K562 (cell line): ENCODE measurements around the gene CNTN3. TPM values are rescaled to one million over a fixed set of nuclear protein-coding genes. Genes with fewer than 3 reads are reported as not detected.

Experiments used
- ATAC-seq: fragments of 200-7000 bp; cut with Tn5 transposase; 3 replicates; pipeline ENCODE4 v1.9.1; 2020; ENCODE audit warnings: moderate library complexity
- BruUV-seq: library from RNA; stranded (reverse); fragments of 400-500 nt; replicated peaks from 2 replicates; lab custom pipeline; 2021; lab: Mats Ljungman, UMichigan
- CTCF ChIA-PET: fragments of 300-600 bp; formaldehyde crosslinking; extraction: SDS; loops from one replicate; lab custom pipeline; 2021; ENCODE audit warnings: low intra/inter-chr PET ratio; lab: Yijun Ruan, JAX
- POLR2A ChIA-PET: fragments of 300-600, 350-650 bp; sonication (Branson Sonifier 250); formaldehyde crosslinking; extraction: SDS; loops from one replicate; lab custom pipeline; 2021; ENCODE audit warnings: antibody characterized with exemption, inconsistent platforms; lab: Yijun Ruan, JAX
- DNase-seq, 4 experiments: peaks; one replicate each; pipeline versions ENCODE4 v3.0.0 to v3.0.0-alpha.2; 2011 to 2018; ENCODE audit warnings: low spot score in 3 of 4, mixed read lengths in 3 of 4; ENCODE audit errors: extremely low read depth in 1 of 4
- FAIRE-seq: peaks from 2 replicates; lab custom pipeline; 2011; peaks lifted over from hg19 to GRCh38; lab: Jason Lieb, UNC
- H2AFZ ChIP-seq: 2 replicates; pipeline ENCODE4 v1.6.0; 2011; ENCODE audit warnings: low read depth, low read length, control low read depth, inconsistent platforms
- H3K27ac ChIP-seq: fragments of 200-600 bp; 3 replicates; pipeline ENCODE4 v1.8.0; 2011; ENCODE audit warnings: low read depth, mild to moderate bottlenecking, control low read depth, inconsistent platforms, low read length, moderate library complexity, mixed read lengths; ENCODE audit errors: extremely low read depth
- H3K27me3 ChIP-seq, 2 experiments: fragments of 300-600 bp in 1 of 2; 2 replicates in 1 of 2; 3 replicates in 1 of 2; pipeline versions ENCODE4 v1.6.0 to v1.8.0; 2011; ENCODE audit warnings: inconsistent platforms in 2 of 2, low read length in 2 of 2, mild to moderate bottlenecking in 1 of 2, mixed read lengths in 1 of 2, moderate library complexity in 1 of 2; ENCODE audit not compliant: control insufficient read depth in 2 of 2, insufficient read depth in 2 of 2
- H3K36me3 ChIP-seq: fragments of 300-600 bp; 3 replicates; pipeline ENCODE4 v1.8.0; 2011; ENCODE audit warnings: mild to moderate bottlenecking, low read length, inconsistent platforms; ENCODE audit not compliant: control insufficient read depth, insufficient read depth
- H3K4me1 ChIP-seq, 2 experiments: fragments of 200-600 bp in 1 of 2; replicated peaks in 1 of 2; 2 replicates in 1 of 2; 3 replicates in 1 of 2; pipeline versions ENCODE4 v1.5.1 to v1.8.0; 2011; ENCODE audit warnings: inconsistent platforms in 2 of 2, low read length in 2 of 2, mild to moderate bottlenecking in 1 of 2, mixed read lengths in 1 of 2, moderate library complexity in 1 of 2; ENCODE audit not compliant: control insufficient read depth in 2 of 2, insufficient read depth in 2 of 2
- H3K4me2 ChIP-seq: 2 replicates; pipeline ENCODE4 v1.6.1; 2011; ENCODE audit warnings: low read length, control low read depth, inconsistent platforms, mixed read lengths; ENCODE audit not compliant: insufficient read depth
- H3K4me3 ChIP-seq: fragments of 200-600 bp; sonication (generic), shearing (Covaris generic); 2 replicates; pipeline ENCODE4 v1.5.1; 2016; ENCODE audit warnings: control low read depth, inconsistent platforms
- H3K79me2 ChIP-seq: fragments of 200-600 bp; 3 replicates; pipeline ENCODE4 v1.8.0; 2011; ENCODE audit warnings: low read length, inconsistent platforms; ENCODE audit not compliant: control insufficient read depth, insufficient read depth
- H3K9ac ChIP-seq, 2 experiments: 2 replicates each; pipeline versions ENCODE4 v1.6.0 to v1.6.1; 2011; ENCODE audit warnings: low read depth in 2 of 2, low read length in 2 of 2, control low read depth in 1 of 2, inconsistent platforms in 1 of 2, mild to moderate bottlenecking in 1 of 2, mixed read lengths in 1 of 2; ENCODE audit not compliant: insufficient read depth in 1 of 2
- H3K9me1 ChIP-seq: one replicate; pipeline ENCODE4 v1.6.0; 2011; ENCODE audit warnings: inconsistent platforms, mild to moderate bottlenecking, low read length, moderate library complexity; ENCODE audit not compliant: control insufficient read depth, insufficient read depth
- H3K9me3 ChIP-seq: replicated peaks from 2 replicates; pipeline ENCODE4 v1.5.1; 2011; ENCODE audit warnings: low read depth, low read length, inconsistent platforms; ENCODE audit not compliant: control insufficient read depth, insufficient read depth
- H4K20me1 ChIP-seq: replicated peaks from 2 replicates; pipeline ENCODE4 v1.6.1; 2011; ENCODE audit warnings: low read length, inconsistent platforms, mixed read lengths; ENCODE audit not compliant: control insufficient read depth, insufficient read depth
- ELF4 ChIP-seq: fragments of 450-650 bp; formaldehyde crosslinking; IDR thresholded peaks from 2 replicates; pipeline ENCODE4 v1.4.0; 2022; ENCODE audit warnings: missing genetic modification characterization
- EP400 ChIP-seq: fragments of 450-650 bp; IDR thresholded peaks from 2 replicates; pipeline ENCODE4 v1.6.1; 2017; ENCODE audit warnings: antibody characterized with exemption, mild to moderate bottlenecking, moderate library complexity
- MTA1 ChIP-seq: fragments of 450-650 bp; IDR thresholded peaks from 2 replicates; pipeline ENCODE4 v1.6.1; 2017; ENCODE audit warnings: borderline replicate concordance
- STAT6 ChIP-seq: sonication (generic); formaldehyde crosslinking; IDR thresholded peaks from 2 replicates; pipeline ENCODE4 v1.8.1; 2023; ENCODE audit warnings: mild to moderate bottlenecking, missing genetic modification reagents
- USF1 ChIP-seq: sonication (generic); formaldehyde crosslinking; IDR thresholded peaks from 2 replicates; pipeline ENCODE4 v1.9.0; 2022; ENCODE audit warnings: mild to moderate bottlenecking, missing genetic modification reagents
- ZBTB1 ChIP-seq: sonication (generic); formaldehyde crosslinking; IDR thresholded peaks from 2 replicates; pipeline ENCODE4 v1.8.1; 2023; ENCODE audit warnings: missing genetic modification reagents, low read depth, mild to moderate bottlenecking, borderline replicate concordance
- ZNF12 ChIP-seq: sonication (generic); formaldehyde crosslinking; IDR thresholded peaks from 2 replicates; pipeline ENCODE4 v1.4.0; 2020; ENCODE audit warnings: mild to moderate bottlenecking, missing genetic modification reagents
- ZNF551 ChIP-seq: fragments of 250-450 bp; sonication (Bioruptor Pico); IDR thresholded peaks from 2 replicates; pipeline ENCODE4 v1.5.0; 2021; ENCODE audit warnings: mild to moderate bottlenecking, moderate library complexity
- ZNF79 ChIP-seq: fragments of 250-450 bp; sonication (Bioruptor Pico); IDR thresholded peaks from 2 replicates; pipeline ENCODE4 v1.4.0; 2020; ENCODE audit warnings: low read depth, mild to moderate bottlenecking, moderate library complexity
- WGBS: fragments of 100-300 bp; shearing (Covaris generic); methylation state at CpG from one replicate; pipeline ENCODE4 v1.1.6; 2016; ENCODE audit warnings: low coverage, mixed read lengths; ENCODE audit not compliant: insufficient coverage; ENCODE audit errors: missing lambda C conversion rate; 5-methylcytosine and 5-hydroxymethylcytosine counted together
- in situ Hi-C: fragments of 300-500 bp; cut with MboI; formaldehyde crosslinking; loops from 4 replicates; pipeline ENCODE4 v1.15.0; 2018; ENCODE audit warnings: inconsistent platforms, mixed read lengths
- intact Hi-C: fragments of 100-400 bp; cut with micrococcal nuclease; formaldehyde crosslinking; loops from 2 replicates; pipeline ENCODE4 v1.14.2; 2022
- polyA plus RNA-seq, 8 experiments: library from polyadenylated mRNA; depleted of rRNA in 4 of 8; stranded (reverse) in 5 of 8; unstranded in 3 of 8; fragments of >200 nt; fragmentation: Nextera tagmentation in 2 of 8; fragmentation: Illumina TruSeq in 1 of 8; extraction: Ambion mirVana in 2 of 8; extraction: Trizol in 1 of 8; gene quantifications; 2 replicates each; pipeline versions ENCODE4 v1.2.1 to v1.2.3, GENCODE V29; 2011 to 2014; ENCODE audit warnings: inconsistent platforms in 1 of 8, missing spikeins in 1 of 8
- total RNA-seq, 7 experiments: library from RNA; depleted of rRNA in 6 of 7; stranded (reverse); fragments of >200 nt in 6 of 7; fragmentation: Illumina TruSeq in 2 of 7; extraction: Trizol in 2 of 7; gene quantifications; 2 replicates each; pipeline versions ENCODE4 v1.2.1 to v1.2.3, GENCODE V29; 2011 to 2021; ENCODE audit warnings: low replicate concordance in 1 of 7
- TF ChIP-seq, protein P1 (sequence below): fragments of 450-650 bp; formaldehyde crosslinking; IDR thresholded peaks from 2 replicates; pipeline ENCODE4 v1.4.0; 2020; ENCODE audit warnings: mild to moderate bottlenecking, moderate library complexity
- TF ChIP-seq, protein P2 (sequence below): fragments of 250-450 bp; sonication (Bioruptor Pico); IDR thresholded peaks from 2 replicates; pipeline ENCODE4 v1.5.0; 2021

CNTN3 gene
- total and polyA plus RNA-seq, 9 of the 15 experiments (the other 6 are each of a cell fraction or from before 2014, with no cell fraction given), result 0.01 to 0.07 (median 0.03) TPM; not detected in 3

- no TSS peak for BruUV-seq
- 17% methylated on average over 1 of the region's 3 CpGs for WGBS
Measured at GRCh38 chr3:74575857-74576256, 38.6 kb downstream of the CNTN3 start.

More at GRCh38 chr3:74575857-74576256, 38.6 kb downstream of the CNTN3 start:
- Histone ChIP-seq H3K9ac (no peak overlapping the region), H3K36me3 (no peaks in the 10 kb centered on the region), H3K4me1 (no peaks in the 10 kb centered on the region), H3K27ac (no peak overlapping the region), H3K4me3 (no peak overlapping the region), H3K79me2 (no peaks in the 10 kb centered on the region), H2AFZ (no peak overlapping the region), H3K9me3 (no peaks in the 10 kb centered on the region), H3K9me1 (no peaks in the 10 kb centered on the region), H4K20me1 (no peaks in the 10 kb centered on the region), H3K4me2 (no peak overlapping the region), H3K27me3 (no peaks in the 10 kb centered on the region)
- ATAC-seq, result no peak
- in situ Hi-C loops, result no loop called here
- intact Hi-C loops, result no loop called here
- CTCF ChIA-PET, result no interaction called here
- no peak for DNase-seq
- no peak for TF ChIP-seq ELF4 (CRISPR knock-in tag)
- no peak for TF ChIP-seq ZNF551 (CRISPR knock-in tag)
- TF ChIP-seq USF1 (CRISPR knock-in tag), result no peak
- TF ChIP-seq, protein P1, sequence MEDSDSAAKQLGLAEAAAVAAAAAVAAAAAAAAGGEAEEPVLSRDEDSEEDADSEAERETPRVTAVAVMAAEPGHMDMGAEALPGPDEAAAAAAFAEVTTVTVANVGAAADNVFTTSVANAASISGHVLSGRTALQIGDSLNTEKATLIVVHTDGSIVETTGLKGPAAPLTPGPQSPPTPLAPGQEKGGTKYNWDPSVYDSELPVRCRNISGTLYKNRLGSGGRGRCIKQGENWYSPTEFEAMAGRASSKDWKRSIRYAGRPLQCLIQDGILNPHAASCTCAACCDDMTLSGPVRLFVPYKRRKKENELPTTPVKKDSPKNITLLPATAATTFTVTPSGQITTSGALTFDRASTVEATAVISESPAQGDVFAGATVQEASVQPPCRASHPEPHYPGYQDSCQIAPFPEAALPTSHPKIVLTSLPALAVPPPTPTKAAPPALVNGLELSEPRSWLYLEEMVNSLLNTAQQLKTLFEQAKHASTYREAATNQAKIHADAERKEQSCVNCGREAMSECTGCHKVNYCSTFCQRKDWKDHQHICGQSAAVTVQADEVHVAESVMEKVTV (CRISPR knock-in tag), result no peak
- TF ChIP-seq ZNF79, result no peak
- no peak for TF ChIP-seq EP400
- TF ChIP-seq, protein P2, sequence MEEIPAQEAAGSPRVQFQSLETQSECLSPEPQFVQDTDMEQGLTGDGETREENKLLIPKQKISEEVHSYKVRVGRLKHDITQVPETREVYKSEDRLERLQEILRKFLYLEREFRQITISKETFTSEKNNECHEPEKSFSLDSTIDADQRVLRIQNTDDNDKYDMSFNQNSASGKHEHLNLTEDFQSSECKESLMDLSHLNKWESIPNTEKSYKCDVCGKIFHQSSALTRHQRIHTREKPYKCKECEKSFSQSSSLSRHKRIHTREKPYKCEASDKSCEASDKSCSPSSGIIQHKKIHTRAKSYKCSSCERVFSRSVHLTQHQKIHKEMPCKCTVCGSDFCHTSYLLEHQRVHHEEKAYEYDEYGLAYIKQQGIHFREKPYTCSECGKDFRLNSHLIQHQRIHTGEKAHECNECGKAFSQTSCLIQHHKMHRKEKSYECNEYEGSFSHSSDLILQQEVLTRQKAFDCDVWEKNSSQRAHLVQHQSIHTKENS (CRISPR knock-in tag), result no peak
- TF ChIP-seq ZNF12 (CRISPR knock-in tag), result no peak
- TF ChIP-seq ZBTB1 (CRISPR knock-in tag), result no peak
- TF ChIP-seq MTA1, result no peak
- TF ChIP-seq STAT6 (CRISPR knock-in tag), result no peak
- no peak for FAIRE-seq
- POLR2A ChIA-PET, result no interaction called here
